IMR-90 (cell line): ENCODE data around the gene DCTD. TPM values are rescaled to one million over a fixed set of nuclear protein-coding genes. Genes with fewer than 3 reads are reported as not detected.

Experiments used
- ATAC-seq: fragments of 200-7000 bp; cut with Tn5 transposase; 2 replicates; pipeline ENCODE4 v1.9.1; 2020; ENCODE audit warnings: low read depth, mild to moderate bottlenecking, moderate library complexity
- BruUV-seq: library from RNA; stranded (reverse); fragments of 400-500 nt; replicated peaks from 2 replicates; lab custom pipeline; 2021; lab: Mats Ljungman, UMichigan
- CTCF ChIA-PET: fragments of 300-600 bp; formaldehyde crosslinking; extraction: SDS; loops from one replicate; lab custom pipeline; 2021; ENCODE audit warnings: antibody characterized with exemption; lab: Yijun Ruan, JAX
- POLR2A ChIA-PET: fragments of 300-600 bp; sonication (Branson Sonifier 250); formaldehyde crosslinking; loops from one replicate; lab custom pipeline; 2022; ENCODE audit warnings: antibody characterized with exemption; ENCODE audit not compliant: unreplicated experiment; lab: Charles Lee
- DNase-seq: peaks from one replicate; pipeline ENCODE4 v3.0.0; 2013
- H2AFZ ChIP-seq: replicated peaks from 2 replicates; pipeline ENCODE3; 2013; ENCODE audit warnings: low read length, mild to moderate bottlenecking; ENCODE audit not compliant: poor library complexity
- H2AK5ac ChIP-seq: 2 replicates; pipeline ENCODE4 v1.6.1; 2013; ENCODE audit warnings: low read depth, low read length, inconsistent platforms
- H2AK9ac ChIP-seq: replicated peaks from 2 replicates; pipeline ENCODE3; 2013; ENCODE audit warnings: mild to moderate bottlenecking, low read depth, low read length, moderate library complexity; ENCODE audit not compliant: poor library complexity
- H2BK120ac ChIP-seq: 2 replicates; pipeline ENCODE4 v1.6.1; 2013; ENCODE audit warnings: low read depth, low read length, inconsistent platforms
- H2BK15ac ChIP-seq: 3 replicates; pipeline ENCODE4 v1.6.1; 2013; ENCODE audit warnings: low read depth, low read length, inconsistent platforms
- H2BK20ac ChIP-seq: 2 replicates; pipeline ENCODE4 v1.6.1; 2013; ENCODE audit warnings: low read depth, mild to moderate bottlenecking, inconsistent platforms, low read length, moderate library complexity
- H2BK5ac ChIP-seq: 2 replicates; pipeline ENCODE4 v1.6.1; 2013; ENCODE audit warnings: mild to moderate bottlenecking, low read depth, low read length, inconsistent platforms; ENCODE audit not compliant: poor library complexity, severe bottlenecking
- H3K14ac ChIP-seq: replicated peaks from 2 replicates; pipeline ENCODE4 v1.6.1; 2013; ENCODE audit warnings: low read depth, low read length, inconsistent platforms
- H3K18ac ChIP-seq: 2 replicates; pipeline ENCODE4 v1.6.1; 2013; ENCODE audit warnings: low read depth, low read length, control low read depth
- H3K23ac ChIP-seq: 2 replicates; pipeline ENCODE4 v1.6.1; 2013; ENCODE audit warnings: low read depth, low read length, inconsistent platforms
- H3K27ac ChIP-seq: 2 replicates; pipeline ENCODE4 v1.5.1; 2013; ENCODE audit warnings: mild to moderate bottlenecking, control low read depth, low read length; ENCODE audit not compliant: insufficient read depth
- H3K27me3 ChIP-seq: 2 replicates; pipeline ENCODE4 v1.6.1; 2013; ENCODE audit warnings: low read length; ENCODE audit not compliant: control insufficient read depth, insufficient read depth
- H3K36me3 ChIP-seq: 2 replicates; pipeline ENCODE4 v1.6.1; 2013; ENCODE audit warnings: low read length, mixed read lengths; ENCODE audit not compliant: control insufficient read depth, insufficient read depth
- H3K4ac ChIP-seq: 2 replicates; pipeline ENCODE4 v1.6.1; 2013; ENCODE audit warnings: low read depth, low read length, inconsistent platforms
- H3K4me1 ChIP-seq: 2 replicates; pipeline ENCODE4 v1.6.1; 2013; ENCODE audit warnings: low read length, mixed read lengths; ENCODE audit not compliant: control insufficient read depth, insufficient read depth
- H3K4me2 ChIP-seq: 2 replicates; pipeline ENCODE4 v1.6.1; 2013; ENCODE audit warnings: low read depth, mild to moderate bottlenecking, control low read depth, low read length, moderate library complexity
- H3K4me3 ChIP-seq: 2 replicates; pipeline ENCODE4 v1.5.1; 2013; ENCODE audit warnings: low read depth, mild to moderate bottlenecking, control low read depth, low read length, moderate library complexity; ENCODE audit not compliant: insufficient read depth
- H3K56ac ChIP-seq: 2 replicates; pipeline ENCODE4 v1.6.1; 2013; ENCODE audit warnings: low read length, inconsistent platforms; ENCODE audit not compliant: insufficient read depth; ENCODE audit errors: extremely low read depth
- H3K79me1 ChIP-seq, 2 experiments: 2 replicates each; pipeline ENCODE4 v1.6.1; 2013; ENCODE audit warnings: low read length in 2 of 2, inconsistent platforms in 1 of 2, low read depth in 1 of 2
- H3K9ac ChIP-seq: 2 replicates; pipeline ENCODE4 v1.6.1; 2013; ENCODE audit warnings: low read depth, low read length, control low read depth
- H3K9me1 ChIP-seq: 2 replicates; pipeline ENCODE4 v1.6.1; 2013; ENCODE audit warnings: low read length, inconsistent platforms; ENCODE audit not compliant: insufficient read depth
- H3K9me3 ChIP-seq: 2 replicates; pipeline ENCODE4 v1.6.1; 2013; ENCODE audit warnings: low read length; ENCODE audit not compliant: control insufficient read depth, insufficient read depth
- H4K20me1 ChIP-seq: 2 replicates; pipeline ENCODE4 v1.6.1; 2013; ENCODE audit warnings: low read length, inconsistent platforms; ENCODE audit not compliant: insufficient read depth
- H4K5ac ChIP-seq: 2 replicates; pipeline ENCODE4 v1.6.1; 2013; ENCODE audit warnings: mild to moderate bottlenecking, low read depth, low read length, control low read depth
- H4K8ac ChIP-seq, 2 experiments: 2 replicates each; pipeline ENCODE4 v1.6.1; 2013; ENCODE audit warnings: low read depth in 2 of 2, low read length in 2 of 2, control low read depth in 1 of 2, inconsistent platforms in 1 of 2
- H4K91ac ChIP-seq: 2 replicates; pipeline ENCODE4 v1.6.1; 2013; ENCODE audit warnings: low read depth, low read length, inconsistent platforms; ENCODE audit not compliant: insufficient read depth
- CHD1 ChIP-seq: IDR thresholded peaks from 2 replicates; pipeline ENCODE4 v1.6.1; 2012; ENCODE audit warnings: low read depth, low read length, improper control_type of control experiment
- ELK1 ChIP-seq: fragments of 150-350 bp; IDR thresholded peaks from 2 replicates; pipeline ENCODE4 v1.6.1; 2016; ENCODE audit warnings: low read depth, mild to moderate bottlenecking, low read length, moderate library complexity, borderline replicate concordance
- WGBS, 2 experiments: methylation state at CpG; one replicate each; pipeline versions ENCODE4 v1.1.5 to v1.1.7; 2013; ENCODE audit warnings: missing lambda C conversion rate in 2 of 2; ENCODE audit not compliant: insufficient read length in 1 of 2; ENCODE audit errors: extremely low coverage in 2 of 2; 5-methylcytosine and 5-hydroxymethylcytosine counted together
- dilution Hi-C: fragments of 300-500 bp; cut with HindIII; formaldehyde crosslinking; loops from one replicate; pipeline ENCODE4 v1.14.3; 2018; ENCODE audit warnings: low sequenced_read_pairs; ENCODE audit not compliant: unreplicated experiment
- in situ Hi-C: fragments of 300-500 bp; cut with MboI; formaldehyde crosslinking; loops from 3 replicates; pipeline ENCODE4 v1.14.3; 2019; ENCODE audit warnings: low sequenced_read_pairs, inconsistent platforms, mixed read lengths
- intact Hi-C: fragments of 100-400 bp; cut with micrococcal nuclease; formaldehyde crosslinking; loops from 2 replicates; pipeline ENCODE4 v1.10.0; 2022
- polyA plus RNA-seq, 3 experiments: library from polyadenylated mRNA; depleted of rRNA; stranded (reverse); fragments of >200 nt; gene quantifications; 2 replicates each; pipeline ENCODE4 v1.2.3, GENCODE V29; 2012; ENCODE audit warnings: low replicate concordance in 1 of 3
- total RNA-seq: library from RNA; depleted of rRNA; stranded (reverse); fragments of >200 nt; gene quantifications from 2 replicates; pipeline ENCODE4 v1.2.3, GENCODE V29; 2012

The DCTD gene
- total and polyA plus RNA-seq, 2 of the 4 experiments (the other 2 are of a cell fraction): 90.3 to 127 TPM

GRCh38 chr4:182893474-182894080 is 23.6 kb downstream of the DCTD start:
- Histone ChIP-seq H3K9me3 (no peaks in the 10 kb centered on the region), H3K9ac (no peak overlapping the region), H2BK120ac (no peak overlapping the region), H3K27ac (no peak overlapping the region), H3K36me3 (peaks cover 55% of the 10 kb centered on the region), H4K91ac (no peak overlapping the region), H2AK5ac (no peak overlapping the region), H2BK20ac (no peak overlapping the region), H3K4me2 (no peak overlapping the region), H3K79me1 (peaks cover 14 to 44% of the 10 kb centered on the region in 2 experiments; a peak in 3 of 4 replicates), H3K14ac (no peak overlapping the region), H2BK5ac (no peak overlapping the region), H3K9me1 (peaks cover 4% of the 10 kb centered on the region; the same call in 1 of the 2 replicates), H3K18ac (no peak overlapping the region), H2BK15ac (no peak overlapping the region), H4K8ac (no peak overlapping the region), H3K4ac (no peak overlapping the region), H3K23ac (no peak overlapping the region), H3K27me3 (no peaks in the 10 kb centered on the region), H3K56ac (no peak overlapping the region), H2AFZ (no peak overlapping the region), H3K4me3 (no peak overlapping the region), H2AK9ac (no peak overlapping the region), H4K20me1 (peaks cover 3% of the 10 kb centered on the region; the same call in 1 of the 2 replicates), H4K5ac (no peak overlapping the region), H3K4me1 (no peaks in the 10 kb centered on the region)
- no peak for DNase-seq
- BruUV-seq: no TSS peak
- dilution Hi-C loops (no loop called here), in situ Hi-C loops (no loop called here), intact Hi-C loops (no loop called here)
- TF ChIP-seq CHD1 (no peak), ELK1 (no peak)
- POLR2A ChIA-PET: no interaction called here
- no peak for ATAC-seq
- CTCF ChIA-PET: no interaction called here
- WGBS, 2 experiments: 90% methylated on average over 9 of the region's 19 CpGs; no CpG with 5 or more reads in 1 of the 2 experiments
